ENCODE measurements around the gene NCAM2. TPM values are rescaled to one million over a fixed set of nuclear protein-coding genes. Genes with fewer than 3 reads are reported as not detected.

Gene NCAM2
- polyA plus RNA-seq, 4 donors = 5.6 to 16.9 (median 9.1) TPM

DNA sequence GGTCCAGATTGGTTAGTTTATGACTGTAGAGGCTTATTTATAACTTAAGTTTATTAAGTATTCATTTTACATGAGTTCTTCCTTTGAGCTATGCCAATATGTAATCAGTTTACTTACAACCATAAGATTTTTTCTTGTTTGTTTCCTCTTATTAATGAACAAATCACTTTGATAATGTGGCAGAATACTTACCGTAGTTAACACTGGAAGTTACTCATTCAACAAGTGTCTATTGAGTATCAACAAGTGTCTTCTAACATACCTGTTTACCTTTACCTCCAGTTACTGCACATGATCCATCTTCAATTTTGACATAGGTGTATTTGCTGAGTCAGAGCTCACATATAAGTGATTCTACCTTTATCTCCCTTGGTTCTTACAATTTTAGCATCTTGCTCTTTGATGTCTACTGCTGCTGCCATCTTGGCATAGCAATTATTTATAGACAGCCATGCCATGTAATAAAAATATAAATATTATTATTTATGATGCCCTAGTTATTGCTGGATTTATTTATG, 205.7 kb downstream of the NCAM2 start:
- DNase-seq (ENCODE audit: low read depth in 4 of 4, low spot score in 2 of 4) = no peak

DNA sequence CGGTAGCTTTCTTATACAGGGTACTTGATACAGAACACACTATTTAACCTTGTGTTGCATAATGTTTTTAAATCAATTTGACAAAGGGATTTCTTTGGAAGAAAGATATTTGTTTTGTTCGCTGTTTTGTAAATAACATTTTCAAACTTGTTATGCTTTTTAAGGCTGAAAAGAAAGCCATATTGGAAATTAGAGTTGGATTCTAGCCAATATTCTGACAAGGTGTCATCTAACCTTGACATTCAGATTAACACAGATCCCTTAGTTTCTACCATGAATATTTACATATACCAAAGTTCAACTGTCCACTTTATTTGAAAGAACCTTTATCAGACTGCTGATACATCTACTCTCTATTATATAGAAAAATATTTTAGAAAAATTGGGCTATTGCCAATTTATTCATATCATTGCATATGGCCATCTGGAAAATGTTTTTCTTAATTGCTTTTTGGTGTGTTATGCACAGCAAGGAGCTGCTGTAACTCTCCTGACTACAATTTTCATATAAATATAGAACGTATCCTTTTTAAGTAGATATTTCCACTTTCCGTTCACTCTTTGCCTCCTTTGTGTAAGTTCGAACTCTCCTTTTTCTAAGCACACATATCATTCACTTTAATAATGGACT, 206.3 kb downstream of the NCAM2 start:
- no peak for DNase-seq (ENCODE audit: low read depth in 4 of 4, low spot score in 2 of 4)

DNA sequence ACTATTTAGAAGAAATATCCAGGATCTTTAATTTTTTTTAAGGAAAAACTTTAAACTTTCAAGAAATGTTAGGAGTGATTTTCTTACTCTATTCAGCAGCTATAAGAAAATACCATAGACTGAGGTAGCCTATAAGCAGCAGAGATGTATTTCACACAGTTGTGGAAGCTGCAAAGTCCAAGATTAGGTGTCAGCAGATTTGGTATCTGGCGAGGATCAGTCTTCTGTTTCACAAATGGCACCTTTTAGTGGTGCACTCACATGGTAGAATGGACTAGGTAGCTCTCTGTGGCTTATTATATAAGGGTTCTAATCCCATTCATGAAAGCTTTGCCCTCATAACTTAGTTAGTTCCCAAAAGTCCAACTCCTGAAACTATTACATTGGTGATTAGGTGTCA, 207.4 kb downstream of the NCAM2 start:
- no peak for DNase-seq (ENCODE audit: low read depth in 4 of 4, low spot score in 2 of 4)

DNA sequence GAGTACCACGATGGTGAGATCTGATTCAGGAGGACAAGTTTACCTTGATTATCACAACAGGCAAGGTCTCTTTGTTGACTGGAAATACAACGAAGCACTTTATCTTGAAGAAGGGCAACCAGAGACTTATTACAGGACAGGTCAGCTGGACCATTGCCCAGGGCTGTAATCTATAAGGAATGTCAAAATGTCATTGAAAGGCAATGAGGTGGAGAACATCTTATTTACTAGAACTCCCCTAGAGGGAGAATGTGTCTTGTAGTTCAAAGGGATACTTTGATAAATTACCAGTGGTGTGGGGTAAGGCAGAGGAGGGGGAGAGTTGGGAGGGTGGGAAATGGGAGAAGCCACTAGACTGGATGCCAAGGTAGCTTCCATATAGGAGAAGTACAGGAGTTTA, 212.3 kb downstream of the NCAM2 start:
- no peak for DNase-seq (ENCODE audit: low read depth in 4 of 4, low spot score in 2 of 4)

DNA sequence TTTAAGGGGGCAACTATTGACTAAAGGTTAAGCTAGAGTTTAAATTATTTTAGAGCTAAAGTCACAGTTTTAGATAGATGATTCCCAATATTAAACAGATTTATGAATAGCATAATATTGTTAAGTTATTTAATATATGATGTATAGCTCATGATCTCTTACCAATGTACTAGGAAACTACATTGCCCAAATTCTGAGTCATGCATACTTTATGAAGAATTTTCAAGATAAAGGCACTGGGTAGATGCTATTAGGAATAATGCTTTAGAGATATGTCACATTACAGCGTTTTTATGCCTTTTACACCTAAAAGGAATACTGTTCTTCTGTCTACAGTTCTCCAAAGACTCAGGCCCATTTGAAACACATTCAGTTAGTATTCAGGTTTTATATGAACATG, 215.1 kb downstream of the NCAM2 start:
- DNase-seq (ENCODE audit: low read depth in 4 of 4, low spot score in 2 of 4) = no peak

DNA sequence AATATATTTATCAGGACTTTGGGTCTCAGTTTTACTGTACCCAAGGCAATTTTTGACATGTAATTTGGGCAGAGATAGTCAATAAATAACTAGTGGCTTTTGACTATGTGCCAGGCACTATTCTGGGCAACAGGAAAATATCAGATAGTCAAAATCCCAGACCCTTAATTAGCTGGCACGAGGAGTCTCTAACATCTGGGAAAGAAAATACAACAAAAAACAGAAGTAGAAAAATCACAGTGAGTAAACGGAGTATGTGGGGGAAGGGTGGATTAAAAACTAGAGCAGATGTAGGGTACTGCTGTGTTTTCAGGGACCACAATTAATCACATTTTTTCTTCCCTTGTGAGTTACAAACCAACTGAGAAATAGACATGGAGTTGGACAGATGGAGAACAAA, 217.8 kb downstream of the NCAM2 start:
- no peak for DNase-seq (ENCODE audit: low read depth in 4 of 4, low spot score in 2 of 4)

DNA sequence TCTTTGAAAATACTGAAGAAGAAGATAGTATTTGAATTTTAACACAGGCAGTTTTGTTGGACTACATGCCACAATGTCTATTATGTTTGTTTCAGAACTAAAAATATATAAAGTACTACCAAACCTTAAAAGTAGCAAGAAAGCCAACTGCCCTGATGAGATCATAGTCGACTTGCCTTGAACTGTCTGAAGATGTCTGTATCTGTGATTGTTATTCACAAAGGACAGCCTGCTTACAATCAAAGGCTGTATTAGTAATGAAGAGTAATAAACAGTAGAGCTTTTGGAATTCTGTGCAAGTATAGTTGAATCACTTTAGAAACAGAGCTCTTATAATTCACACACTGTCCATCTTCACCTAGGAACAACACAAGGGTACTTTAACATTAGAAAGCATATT, 228.3 kb downstream of the NCAM2 start:
- DNase-seq (ENCODE audit: low read depth in 4 of 4, low spot score in 2 of 4) = no peak

DNA sequence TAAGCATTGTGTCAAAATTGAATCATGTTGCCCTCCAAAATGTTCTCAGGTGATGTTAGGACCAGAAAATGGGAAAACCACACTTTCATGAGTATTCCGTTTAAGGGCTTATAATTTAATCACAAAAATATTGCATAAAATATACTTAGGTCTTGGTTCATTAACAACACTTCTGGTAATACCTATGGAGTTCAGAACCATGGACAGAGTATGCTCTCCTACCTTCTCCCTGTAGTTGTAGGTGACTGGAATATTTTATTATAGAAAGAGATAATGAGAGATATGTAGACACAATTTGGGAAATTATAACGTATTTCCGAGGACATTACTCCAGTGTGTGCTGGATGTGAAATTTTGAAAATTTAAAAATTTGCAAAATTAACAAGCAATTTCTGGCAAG, 232.5 kb downstream of the NCAM2 start:
- DNase-seq (ENCODE audit: low read depth in 4 of 4, low spot score in 2 of 4) = no peak

DNA sequence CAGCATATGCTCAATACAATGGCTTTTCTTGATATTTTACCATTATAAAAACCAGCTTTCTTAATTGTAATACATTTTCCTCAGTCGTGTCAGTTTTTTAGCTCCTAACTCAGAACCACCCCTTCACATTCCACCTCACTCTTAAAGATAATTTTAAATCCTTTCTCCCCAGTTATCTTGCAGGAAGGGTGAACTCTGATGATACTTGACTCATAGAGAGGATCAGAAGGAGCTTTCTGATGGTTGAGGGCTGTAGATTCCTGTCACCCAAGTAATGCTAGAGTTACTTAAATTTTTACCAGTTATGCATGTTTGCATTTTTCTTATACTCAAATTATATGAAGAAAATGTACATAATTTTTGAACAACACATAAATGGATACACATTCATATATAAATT, 233.7 kb downstream of the NCAM2 start:
- DNase-seq (ENCODE audit: low read depth in 4 of 4, low spot score in 2 of 4) = no peak

DNA sequence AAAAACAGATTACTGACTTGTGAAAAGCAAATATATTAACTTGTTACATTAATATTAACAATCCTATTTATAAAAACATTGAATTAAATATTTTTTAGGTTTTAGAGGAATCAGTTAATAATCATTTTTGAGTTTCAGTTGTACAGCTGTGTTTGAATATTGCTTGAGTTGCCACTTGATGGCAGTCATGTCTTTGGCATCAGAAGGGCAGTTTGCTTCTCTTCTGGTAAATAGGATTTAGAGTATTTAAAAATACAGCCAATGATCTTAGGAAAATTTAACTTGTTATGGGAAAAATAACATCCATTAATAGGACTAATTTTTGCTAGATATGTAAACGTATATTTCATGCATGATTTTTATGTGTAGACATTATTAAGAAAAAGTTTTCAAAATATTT, 234.1 kb downstream of the NCAM2 start:
- no peak for DNase-seq (ENCODE audit: low read depth in 4 of 4, low spot score in 2 of 4)

DNA sequence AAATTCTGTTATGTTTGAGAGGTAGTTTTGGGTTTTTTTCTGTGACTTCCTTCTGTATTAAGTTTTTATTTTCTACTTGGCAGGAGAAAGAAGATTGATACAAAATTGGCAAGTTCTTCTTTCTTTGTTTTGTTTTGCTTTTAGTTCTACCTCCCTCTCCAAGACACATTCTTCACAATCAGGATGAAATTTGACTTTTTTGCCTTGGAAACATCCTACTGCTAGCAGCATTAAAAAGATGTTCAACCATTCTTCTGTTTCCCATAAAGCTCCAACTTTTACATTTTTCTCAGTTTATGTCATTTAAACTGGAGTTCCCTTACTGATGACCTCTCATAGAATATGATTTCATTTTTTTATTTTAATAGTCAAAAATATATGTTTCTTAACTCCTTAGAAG, 234.8 kb downstream of the NCAM2 start:
- DNase-seq (ENCODE audit: low read depth in 4 of 4, low spot score in 2 of 4) = no peak

DNA sequence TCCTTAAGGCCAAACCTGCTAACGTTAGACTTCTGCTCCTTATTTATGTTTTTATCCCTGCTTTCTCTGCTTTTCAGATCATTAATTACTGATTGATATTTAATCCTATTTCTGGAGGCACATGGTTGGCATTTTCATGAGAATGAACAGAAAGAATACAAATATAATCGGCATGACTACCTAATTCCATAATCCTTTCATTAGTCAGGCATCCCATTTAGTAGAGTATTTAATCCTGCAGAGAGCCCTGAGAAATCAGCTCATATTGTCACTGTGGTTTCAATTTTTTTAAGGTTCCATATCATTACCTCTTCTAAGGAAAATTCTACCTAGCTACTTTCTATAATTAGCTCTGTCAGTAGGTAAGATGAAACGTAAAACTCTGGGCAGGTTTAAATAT, 238.8 kb downstream of the NCAM2 start:
- no peak for DNase-seq (ENCODE audit: low read depth in 4 of 4, low spot score in 2 of 4)

DNA sequence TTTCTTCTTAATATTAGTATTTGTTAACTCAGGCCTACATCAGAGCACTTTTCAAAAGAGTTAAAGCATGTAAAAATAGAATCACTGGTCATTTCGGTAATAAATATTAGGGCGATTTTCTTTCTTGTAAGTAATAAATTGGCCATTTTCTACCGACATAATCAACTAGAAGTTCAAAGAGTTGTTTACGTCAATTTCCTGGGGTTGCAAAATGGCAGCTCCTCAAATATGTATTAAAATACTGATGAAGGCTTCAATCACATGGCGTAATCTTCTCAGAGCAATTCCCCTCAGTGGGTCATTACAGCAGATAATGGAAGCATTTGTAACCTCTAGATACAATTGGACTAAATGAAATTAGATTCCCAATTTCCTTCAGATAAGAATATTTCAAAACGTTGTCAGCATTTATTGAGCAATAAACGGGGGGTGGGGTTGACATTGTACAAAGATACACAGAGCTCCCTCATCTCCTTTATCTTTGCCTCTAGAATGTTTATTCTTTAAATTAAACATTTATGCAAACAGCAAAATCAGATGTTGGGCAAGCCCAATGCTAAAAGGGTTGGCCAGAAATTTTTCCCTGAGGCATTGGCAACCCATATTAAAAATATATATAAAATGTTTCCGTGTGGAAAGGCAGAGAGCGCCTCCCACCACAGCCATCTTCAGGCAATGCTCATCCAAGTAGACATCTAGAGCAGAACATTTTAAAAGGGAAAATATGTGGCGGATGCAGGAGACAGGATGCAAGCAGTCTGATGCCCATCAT, 240.6 kb downstream of the NCAM2 start:
- DNase-seq (ENCODE audit: low read depth in 4 of 4, low spot score in 2 of 4) = no peak

DNA sequence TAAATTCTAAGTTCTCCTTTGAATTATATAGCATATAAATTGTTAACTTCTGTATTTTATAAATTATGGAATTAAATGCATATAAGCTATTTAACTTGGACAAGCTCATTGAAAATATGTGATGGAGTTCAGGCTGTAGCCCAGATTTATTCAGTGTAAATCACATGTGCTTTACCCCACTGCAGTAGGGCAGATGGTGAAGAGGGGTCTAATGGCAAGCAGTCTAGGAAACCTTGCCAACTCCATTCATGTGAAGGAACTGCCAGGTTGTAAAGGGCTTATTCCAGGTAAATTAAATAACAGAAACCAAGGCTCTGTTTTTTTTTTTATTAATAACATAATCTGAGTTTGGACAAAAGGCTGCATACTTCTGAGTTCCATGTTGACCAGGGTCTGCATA, 243.2 kb downstream of the NCAM2 start:
- DNase-seq (ENCODE audit: low read depth in 4 of 4, low spot score in 2 of 4) = no peak

DNA sequence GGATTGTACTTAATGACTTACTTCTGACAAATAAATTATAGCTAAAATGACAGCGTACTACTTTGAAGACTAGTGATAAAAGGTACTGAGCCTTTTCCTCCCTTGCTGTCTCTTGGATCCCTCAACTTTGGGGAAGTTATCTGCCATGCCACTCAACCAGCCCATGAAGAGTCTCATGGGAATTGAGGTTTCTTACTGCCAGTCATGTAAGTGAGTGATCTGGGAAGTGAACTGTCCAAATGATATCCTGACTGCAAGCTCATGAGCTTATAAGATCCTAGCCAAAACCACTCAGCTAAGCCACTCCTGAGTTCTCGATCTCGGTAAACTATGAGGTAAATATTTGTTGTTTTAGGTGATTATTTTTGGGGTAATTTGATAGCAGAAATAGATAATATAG, 247.8 kb downstream of the NCAM2 start:
- DNase-seq (ENCODE audit: low read depth in 4 of 4, low spot score in 2 of 4) = no peak

DNA sequence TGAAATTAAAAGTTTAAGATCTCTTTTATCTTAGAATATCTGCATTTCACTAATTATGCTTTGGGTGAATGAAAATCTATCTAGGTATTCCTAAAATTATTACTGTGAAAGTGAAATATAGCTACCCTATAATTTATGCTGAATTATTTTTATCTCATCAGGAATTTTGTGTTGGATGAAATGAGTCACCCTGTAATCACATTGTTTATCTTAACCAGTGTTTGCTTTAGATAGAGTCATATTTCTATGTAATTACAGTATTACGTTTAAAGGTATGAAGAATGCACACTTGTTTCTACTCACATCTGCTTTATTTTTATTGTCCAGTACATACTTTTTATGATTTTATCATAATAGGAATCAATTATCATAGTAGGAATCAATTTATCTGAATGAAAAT, 249.2 kb downstream of the NCAM2 start:
- DNase-seq (ENCODE audit: low read depth in 4 of 4, low spot score in 2 of 4) = no peak

DNA sequence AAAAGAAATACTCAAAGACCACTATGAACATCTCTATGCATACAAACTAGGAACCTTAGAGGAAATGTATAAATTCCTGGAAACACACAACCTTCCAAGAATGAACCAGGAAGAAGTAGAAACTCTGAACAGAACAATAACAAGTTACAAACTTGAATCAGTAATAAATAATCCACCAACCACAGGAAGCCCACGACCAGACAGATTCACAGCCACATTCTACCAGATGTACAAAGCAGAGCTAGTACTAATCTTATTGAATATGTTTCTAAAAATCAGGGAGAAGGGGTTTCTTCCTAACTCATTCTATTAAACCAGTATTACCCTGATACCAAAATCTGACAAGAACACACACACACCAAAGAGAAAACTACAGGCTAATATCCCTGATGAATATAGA, 263.8 kb downstream of the NCAM2 start:
- DNase-seq (ENCODE audit: low read depth in 4 of 4, low spot score in 2 of 4) = no peak

DNA sequence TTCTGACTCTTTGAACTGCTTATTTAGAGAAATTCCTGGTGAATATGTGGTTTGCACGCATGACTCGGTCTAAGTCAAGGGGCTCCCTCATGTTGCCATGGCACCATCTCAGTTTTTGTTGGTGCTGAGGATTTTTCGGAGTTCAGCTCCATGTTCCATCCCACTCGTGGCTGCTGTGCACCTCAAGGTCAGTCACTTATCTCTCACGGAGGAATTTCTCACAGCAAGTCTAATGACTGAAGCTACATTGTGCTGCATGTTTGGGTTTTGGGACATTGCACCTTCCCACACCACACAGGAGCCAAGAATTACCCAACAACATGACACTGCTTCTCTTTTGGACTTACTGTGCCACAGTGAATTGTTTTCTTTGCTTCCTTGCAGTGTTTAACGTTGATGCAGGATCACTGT, 269.9 kb downstream of the NCAM2 start:
- no peak for DNase-seq (ENCODE audit: low read depth in 4 of 4, low spot score in 2 of 4)

DNA sequence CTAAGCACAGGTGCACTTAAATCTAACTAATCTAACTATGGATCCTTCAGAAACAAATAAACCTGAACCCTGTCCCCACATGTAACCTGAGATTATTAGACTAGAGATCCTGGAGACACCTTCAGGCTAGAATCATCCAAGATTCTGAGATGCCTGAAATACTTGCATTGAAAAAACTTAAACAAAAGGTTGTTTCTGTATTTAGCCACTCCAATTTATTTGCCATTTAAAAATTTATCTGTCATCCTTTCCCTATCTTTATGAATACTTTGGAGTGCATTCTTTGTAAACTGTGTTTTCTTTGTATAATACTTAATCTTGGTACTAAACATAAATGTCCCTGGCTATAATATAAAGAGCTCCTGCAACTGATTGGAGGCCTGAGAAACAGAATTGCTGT, 270.7 kb downstream of the NCAM2 start:
- no peak for DNase-seq (ENCODE audit: low read depth in 4 of 4, low spot score in 2 of 4)

DNA sequence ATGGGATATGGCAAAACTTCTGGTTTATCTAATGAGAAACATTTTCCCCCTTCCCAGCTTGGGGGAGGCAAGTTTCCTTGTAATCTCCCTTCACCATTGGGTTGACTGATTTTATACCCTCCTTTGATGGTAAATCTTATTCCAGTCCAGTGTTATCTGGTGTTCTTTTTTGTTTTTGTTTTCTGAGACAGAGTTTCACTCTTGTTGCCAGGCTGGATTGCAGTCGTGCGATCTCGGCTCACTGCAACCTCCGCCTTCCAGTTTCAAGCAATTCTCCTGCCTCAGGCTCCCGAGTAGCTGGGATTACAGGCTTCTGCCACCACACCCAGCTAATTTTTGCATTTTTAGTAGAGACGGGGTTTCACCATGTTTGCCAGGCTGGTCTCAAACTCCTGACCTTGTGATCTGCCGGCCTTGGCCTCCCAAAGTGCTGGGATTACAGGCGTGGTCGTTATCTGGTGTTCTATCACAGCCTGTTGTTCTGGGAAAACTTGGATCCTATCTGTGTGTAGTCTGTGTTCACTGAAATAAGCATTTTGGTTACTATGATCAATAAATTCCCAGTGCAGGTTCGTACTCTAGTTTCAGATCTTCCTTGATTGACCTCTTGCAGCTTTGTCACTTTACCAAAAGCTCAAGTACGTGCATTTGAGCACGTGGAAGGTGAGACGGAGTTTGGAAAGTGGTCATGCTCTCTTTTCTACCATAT, 281.1 kb downstream of the NCAM2 start:
- no peak for DNase-seq (ENCODE audit: low read depth in 4 of 4, low spot score in 2 of 4)

DNA sequence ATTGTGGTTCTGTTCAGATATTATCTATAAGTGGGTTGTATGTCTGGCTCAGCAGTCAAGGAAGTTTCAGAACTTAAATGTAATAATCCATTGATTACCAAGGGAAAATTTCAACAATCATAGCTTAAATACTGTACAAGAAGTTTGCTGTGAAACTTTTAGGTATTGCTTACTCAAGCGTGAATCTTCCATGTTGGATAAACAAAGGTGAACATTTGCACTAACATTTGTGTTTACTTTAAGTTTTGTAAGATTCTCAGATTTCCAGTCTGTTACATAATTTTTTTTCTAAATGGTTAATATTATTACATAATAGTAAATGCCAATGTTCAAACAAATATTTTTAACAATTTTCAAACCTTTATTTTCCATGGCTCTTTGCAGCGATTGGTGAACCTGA, 285.6 kb downstream of the NCAM2 start:
- DNase-seq (ENCODE audit: low read depth in 4 of 4, low spot score in 2 of 4) = no peak

Data from left renal cortex interstitium (tissue), 4 donors.